Pancreas (tissue), 10 donors: ENCODE measurements around the gene CNOT9. TPM values are rescaled to one million over a fixed set of nuclear protein-coding genes. Genes with fewer than 3 reads are reported as not detected.
A peak's percentile ranks its signal among the peaks of the same experiment; 100 is the strongest.

Experiments
- ATAC-seq, 4 donors: fragments of 200-7000 bp; cut with Tn5 transposase; one replicate each; pipeline versions ENCODE4 v1.8.0 to v1.9.1; 2020; ENCODE audit warnings: mild to moderate bottlenecking in 4 of 4, moderate library complexity in 4 of 4
- DNase-seq, 6 donors: peaks; one replicate each; pipeline ENCODE4 v3.0.0-alpha.2; 2020
- FAIRE-seq: peaks from 2 replicates; lab custom pipeline; 2012; peaks lifted over from hg19 to GRCh38; lab: Jason Lieb, UNC
- H3K27ac ChIP-seq, 4 donors: fragments of 200-600 bp; sonication (generic); 1 replicate in 3 of 4; 2 replicates in 1 of 4; pipeline versions ENCODE4 v1.5.0 to v1.8.0; 2020
- H3K27me3 ChIP-seq, 4 donors: fragments of 200-600 bp; one replicate each; pipeline ENCODE4 v1.8.0; 2021
- H3K36me3 ChIP-seq, 3 donors: fragments of 200-600 bp; sonication (generic) in 1 of 3; one replicate each; pipeline versions ENCODE4 v1.5.0 to v1.8.0; 2020 to 2021
- H3K4me1 ChIP-seq, 3 donors: fragments of 200-600 bp; one replicate each; pipeline ENCODE4 v1.8.0; 2021
- H3K4me3 ChIP-seq, 4 donors: fragments of 200-600 bp; sonication (generic) in 2 of 4; one replicate each; pipeline versions ENCODE4 v1.5.0 to v1.8.0; 2020 to 2021
- H3K9me3 ChIP-seq, 4 donors: fragments of 200-600 bp; one replicate each; pipeline ENCODE4 v1.8.0; 2021
- WGBS, 2 donors: extraction: QIAGEN DNeasy Blood & Tissue Kit; methylation state at CpG; one replicate each; pipeline ENCODE4 v1.1.7; 2013; 5-methylcytosine and 5-hydroxymethylcytosine counted together
- intact Hi-C, 3 donors: fragments of 100-400 bp; cut with DNase I; formaldehyde crosslinking; loops; one replicate each; pipeline versions ENCODE4 v1.11.1 to v1.14.2; 2022
- polyA plus RNA-seq, 2 donors: library from polyadenylated mRNA; stranded (reverse); fragments of 200-250 nt; gene quantifications; one replicate each; pipeline ENCODE4 v1.2.3, GENCODE V29; 2013
- total RNA-seq, 6 donors: library from RNA; stranded (reverse); fragmentation: NEBNext Ultra II Directional in 4 of 6; extraction: Animal tissue kit (Norgen Biotek cat#: 25700) in 4 of 6; gene quantifications; one replicate each; pipeline versions ENCODE4 v1.2.1 to v1.2.4, GENCODE V29; 2021 to 2023
- TF ChIP-seq, protein P1 (sequence below), 4 donors: fragments of 200-600 bp; sonication (generic) in 3 of 4; IDR thresholded peaks; one replicate each; pipeline versions ENCODE4 v1.5.0 to v1.8.0; 2021; ENCODE audit warnings: antibody characterized with exemption in 4 of 4
- donor health status: healthy with polysubstance abuse.
- donor health status: DM: no; HTN: no; CAD: no; lungs with moderate emphysema.
- donor health status: DM: no; HTN: no; CAD: no.
- donor health status: control.
- donor health status: control.
- donor health status: Bipolar disorder and iron deficiency.
- donor health status: DM: yes; HTN: yes; CAD: no.
- donor health status: DM: no; HTN: no; CAD: no.
- donor health status: DM: no; HTN: no; CAD: no.
- donor health status: DM: yes; HTN: yes; CAD: no.

The CNOT9 gene
- total and polyA plus RNA-seq, 8 donors, result 10.6 to 19.3 (median 13.3) TPM

DNA sequence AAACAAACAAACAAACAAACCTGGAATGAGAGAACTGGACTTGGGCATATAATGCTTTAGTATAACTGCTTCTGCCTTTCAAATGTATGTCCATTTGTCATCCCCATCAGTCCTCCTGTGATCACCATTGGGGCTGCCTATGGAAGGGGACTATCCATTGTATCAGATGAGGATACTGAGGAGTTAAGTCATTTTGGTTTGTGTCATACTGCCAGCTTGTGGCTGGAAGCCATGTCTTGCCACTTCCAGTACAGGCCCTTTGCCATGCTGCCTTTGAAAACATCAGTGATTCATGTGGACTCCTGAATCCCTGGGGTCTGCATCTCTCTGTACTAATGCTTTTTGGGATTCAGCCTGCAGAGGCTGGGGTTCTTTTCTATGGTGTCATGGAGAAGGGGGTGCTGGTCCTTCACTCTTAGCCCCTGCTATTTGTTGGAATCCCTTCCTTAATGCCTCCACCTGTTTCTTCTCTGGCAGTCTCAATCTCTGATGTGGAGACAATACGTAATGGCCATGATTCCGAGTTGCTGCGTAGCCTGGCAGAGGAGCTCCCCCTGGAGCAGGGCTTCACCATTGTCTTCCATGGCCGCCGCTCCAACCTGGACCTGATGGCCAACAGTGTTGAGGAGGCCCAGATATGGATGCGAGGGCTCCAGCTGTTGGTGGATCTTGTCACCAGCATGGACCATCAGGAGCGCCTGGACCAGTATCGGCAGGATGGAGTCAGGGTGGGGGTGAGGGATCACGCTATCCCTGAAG, 49.6 kb downstream of the CNOT9 start:
- FAIRE-seq, result no peak
- Histone ChIP-seq H3K36me3 (no peaks in the 10 kb centered on the region), H3K27me3 (no peaks in the 10 kb centered on the region), H3K4me3 (no peak overlapping the region), H3K27ac (no peak overlapping the region), H3K9me3 (no peaks in the 10 kb centered on the region), H3K4me1 (no peaks in the 10 kb centered on the region)
- TF ChIP-seq, protein P1, sequence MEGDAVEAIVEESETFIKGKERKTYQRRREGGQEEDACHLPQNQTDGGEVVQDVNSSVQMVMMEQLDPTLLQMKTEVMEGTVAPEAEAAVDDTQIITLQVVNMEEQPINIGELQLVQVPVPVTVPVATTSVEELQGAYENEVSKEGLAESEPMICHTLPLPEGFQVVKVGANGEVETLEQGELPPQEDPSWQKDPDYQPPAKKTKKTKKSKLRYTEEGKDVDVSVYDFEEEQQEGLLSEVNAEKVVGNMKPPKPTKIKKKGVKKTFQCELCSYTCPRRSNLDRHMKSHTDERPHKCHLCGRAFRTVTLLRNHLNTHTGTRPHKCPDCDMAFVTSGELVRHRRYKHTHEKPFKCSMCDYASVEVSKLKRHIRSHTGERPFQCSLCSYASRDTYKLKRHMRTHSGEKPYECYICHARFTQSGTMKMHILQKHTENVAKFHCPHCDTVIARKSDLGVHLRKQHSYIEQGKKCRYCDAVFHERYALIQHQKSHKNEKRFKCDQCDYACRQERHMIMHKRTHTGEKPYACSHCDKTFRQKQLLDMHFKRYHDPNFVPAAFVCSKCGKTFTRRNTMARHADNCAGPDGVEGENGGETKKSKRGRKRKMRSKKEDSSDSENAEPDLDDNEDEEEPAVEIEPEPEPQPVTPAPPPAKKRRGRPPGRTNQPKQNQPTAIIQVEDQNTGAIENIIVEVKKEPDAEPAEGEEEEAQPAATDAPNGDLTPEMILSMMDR (IDR thresholded peaks at IDR 0.05), result no peak
- intact Hi-C loops, result no loop called here
- ATAC-seq, result no peak
- WGBS, 2 donors, result 87 to 90% methylated on average over 9 of the region's 9 CpGs
- no peak for DNase-seq

DNA sequence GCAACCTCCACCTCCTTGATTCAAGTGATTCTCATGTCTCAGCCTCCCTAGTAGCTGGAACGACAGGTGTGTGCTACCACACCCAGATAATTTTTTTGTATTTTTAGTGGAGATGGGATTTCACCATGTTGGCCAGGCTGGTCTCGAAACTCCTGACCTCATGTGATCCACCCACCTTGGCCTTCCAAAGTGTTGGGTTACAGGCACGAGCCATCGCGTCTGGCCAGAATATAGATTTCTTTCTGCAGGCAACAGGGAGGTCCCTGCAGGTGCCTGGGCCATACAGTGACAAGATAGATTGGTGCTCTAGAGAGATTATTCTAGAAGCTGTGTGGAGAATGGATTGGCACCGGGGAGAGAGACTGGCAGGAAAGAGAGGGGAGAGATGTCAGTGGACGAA, 52.4 kb downstream of the CNOT9 start:
- no peaks in the 10 kb centered on the region for H3K36me3 ChIP-seq
- no peak overlapping the region for H3K4me3 ChIP-seq
- DNase-seq (no peak), ATAC-seq (no peak), FAIRE-seq (no peak)
- no peaks in the 10 kb centered on the region for H3K27me3 ChIP-seq
- intact Hi-C loops, result no loop called here
- H3K9me3 ChIP-seq, result no peaks in the 10 kb centered on the region
- 77 to 80% methylated on average over 7 of the region's 7 CpGs for WGBS, 2 donors
- TF ChIP-seq, protein P1 (IDR thresholded peaks at IDR 0.05), result no peak
- no peaks in the 10 kb centered on the region for H3K4me1 ChIP-seq
- H3K27ac ChIP-seq, result no peak overlapping the region

DNA sequence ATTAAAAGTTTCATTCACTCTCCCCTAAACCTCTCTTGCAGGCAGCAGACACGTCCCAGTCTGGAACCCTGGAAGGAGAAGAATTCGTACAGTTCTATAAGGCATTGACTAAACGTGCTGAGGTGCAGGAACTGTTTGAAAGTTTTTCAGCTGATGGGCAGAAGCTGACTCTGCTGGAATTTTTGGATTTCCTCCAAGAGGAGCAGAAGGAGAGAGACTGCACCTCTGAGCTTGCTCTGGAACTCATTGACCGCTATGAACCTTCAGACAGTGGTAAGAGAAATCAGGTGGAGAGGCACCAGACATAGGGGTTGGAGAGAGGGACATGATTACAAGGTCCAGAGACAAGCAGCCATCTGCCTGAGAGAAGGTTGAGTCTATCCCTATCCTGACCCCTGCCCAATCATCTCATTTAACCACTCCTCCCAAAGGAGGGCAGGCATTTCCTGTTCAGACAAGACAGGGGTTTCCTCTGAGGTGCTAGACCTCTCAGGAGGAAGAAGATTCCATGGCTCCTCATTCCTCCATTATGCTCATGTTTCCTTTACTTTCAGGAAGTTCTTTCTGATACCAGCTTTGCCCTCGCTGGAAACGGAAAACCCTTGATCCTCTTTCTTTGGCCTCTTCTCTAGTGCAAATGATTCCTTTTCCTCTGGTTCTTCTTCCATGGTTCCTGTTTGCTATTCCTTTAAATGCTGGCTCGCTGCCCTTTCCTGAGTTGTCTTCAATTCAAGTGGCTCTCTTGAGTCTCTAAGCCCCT, 54.1 kb downstream of the CNOT9 start:
- no peak overlapping the region for H3K4me3 ChIP-seq
- intact Hi-C loops, result no loop called here
- no peaks in the 10 kb centered on the region for H3K36me3 ChIP-seq
- H3K4me1 ChIP-seq, result no peaks in the 10 kb centered on the region
- H3K9me3 ChIP-seq, result no peaks in the 10 kb centered on the region
- 53 to 62% methylated on average over 7 of the region's 7 CpGs for WGBS, 2 donors
- no peak for FAIRE-seq
- TF ChIP-seq, protein P1 (IDR thresholded peaks at IDR 0.05), result no peak
- peak in 1 of 4 donors; percentile 17 for ATAC-seq
- no peak overlapping the region for H3K27ac ChIP-seq
- DNase-seq, result no peak
- no peaks in the 10 kb centered on the region for H3K27me3 ChIP-seq

- DNase-seq, result no peak
- Histone ChIP-seq H3K4me3 (no peak overlapping the region), H3K27me3 (no peaks in the 10 kb centered on the region), H3K27ac (no peak overlapping the region), H3K4me1 (no peaks in the 10 kb centered on the region), H3K9me3 (no peaks in the 10 kb centered on the region), H3K36me3 (no peaks in the 10 kb centered on the region)
- no peak for FAIRE-seq
- TF ChIP-seq, protein P1 (IDR thresholded peaks at IDR 0.05), result no peak
- ATAC-seq, result no peak
- WGBS, 2 donors, result 64 to 83% methylated on average over 3 of the region's 3 CpGs
- intact Hi-C loops, result no loop called here
Observed at GRCh38 chr2:218623366-218623705, 54.7 kb downstream of the CNOT9 start.

- Histone ChIP-seq H3K27me3 (no peaks in the 10 kb centered on the region), H3K4me1 (no peaks in the 10 kb centered on the region), H3K4me3 (no peak overlapping the region), H3K9me3 (no peaks in the 10 kb centered on the region), H3K36me3 (no peaks in the 10 kb centered on the region), H3K27ac (no peak overlapping the region)
- TF ChIP-seq, protein P1 (IDR thresholded peaks at IDR 0.05), result no peak
- FAIRE-seq, result no peak
- DNase-seq, result no peak
- intact Hi-C loops, result no loop called here
- ATAC-seq, result no peak
- 80 to 84% methylated on average over 4 of the region's 4 CpGs for WGBS, 2 donors
Observed at GRCh38 chr2:218626369-218626768, 57.7 kb downstream of the CNOT9 start.
